Lower leg skin (tissue), 4 donors: ENCODE results near the gene ESF1. TPM values are rescaled to one million over a fixed set of nuclear protein-coding genes. Genes with fewer than 3 reads are reported as not detected.

Experiments
- DNase-seq, 2 donors: peaks; one replicate each; pipeline ENCODE4 v3.0.0-alpha.2; 2019; ENCODE audit warnings: low spot score in 2 of 2
- H3K4me3 ChIP-seq: fragments of 200-600 bp; sonication (generic); 2 replicates; pipeline ENCODE4 v1.5.1; 2017; ENCODE audit warnings: mild to moderate bottlenecking, low read depth; ENCODE audit not compliant: poor library complexity, severe bottlenecking
- POLR2A ChIP-seq, 2 donors: fragments of 450-650 bp; IDR thresholded peaks; one replicate each; pipeline ENCODE4 v1.6.1; 2016 to 2017; ENCODE audit warnings: antibody characterized with exemption in 2 of 2, mild to moderate bottlenecking in 1 of 2, moderate library complexity in 1 of 2
- WGBS, 2 donors: methylation state at CpG; one replicate each; pipeline ENCODE4 v1.1.5; 2018; 5-methylcytosine and 5-hydroxymethylcytosine counted together
- intact Hi-C: fragments of 100-400 bp; cut with DNase I; formaldehyde crosslinking; loops from one replicate; pipeline ENCODE4 v1.15.0; 2023; ENCODE audit warnings: low total_unique reads
- total RNA-seq, 4 donors: library from RNA; depleted of rRNA; stranded (reverse); fragments of >200 nt; gene quantifications; one replicate each; pipeline ENCODE4 v1.1.0, GENCODE V29; 2016
- TF ChIP-seq, protein P1 (sequence below), 3 donors: fragments of 450-650 bp; IDR thresholded peaks; one replicate each; pipeline ENCODE4 v1.5.1; 2016; ENCODE audit warnings: antibody characterized with exemption in 3 of 3, mild to moderate bottlenecking in 3 of 3, moderate library complexity in 2 of 3

Gene ESF1
- total RNA-seq, 4 donors from 2014 or later, result 9.5 to 11.1 (median 10.8) TPM

DNA sequence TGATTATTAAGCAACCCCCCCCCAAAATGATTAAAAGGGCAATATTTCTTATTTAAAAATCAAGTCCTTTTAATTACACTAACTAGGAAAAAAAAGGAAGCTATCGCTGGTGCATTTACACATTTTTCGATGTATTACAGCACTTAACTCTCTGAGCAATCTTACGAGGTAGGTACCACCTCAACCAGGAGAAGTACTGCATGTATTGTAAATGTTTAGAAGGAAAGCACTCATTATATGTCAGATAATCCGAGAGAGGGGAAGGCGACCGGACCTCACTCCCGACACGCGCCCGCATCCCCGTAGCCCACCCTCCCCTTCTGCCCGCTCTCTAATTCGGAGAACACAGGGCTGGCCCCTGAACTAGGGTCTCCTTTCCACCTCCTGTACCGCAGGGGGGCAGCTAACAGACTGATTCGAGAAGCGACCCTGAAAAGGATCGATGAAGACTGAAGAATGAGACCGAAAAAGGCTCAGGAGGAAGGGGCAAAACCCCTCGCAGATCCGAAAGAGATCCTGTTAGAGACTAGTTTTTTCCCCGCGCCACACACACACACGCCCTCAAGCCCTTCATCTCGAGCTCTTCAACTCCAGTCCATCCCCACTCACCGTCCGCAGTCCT lies 337 bp downstream of the ESF1 start:
- 0 to 1% methylated on average over 26 of the region's 26 CpGs for WGBS, 2 donors
- H3K4me3 ChIP-seq, result peak overlapping the region; percentile 96
- TF ChIP-seq, protein P1, sequence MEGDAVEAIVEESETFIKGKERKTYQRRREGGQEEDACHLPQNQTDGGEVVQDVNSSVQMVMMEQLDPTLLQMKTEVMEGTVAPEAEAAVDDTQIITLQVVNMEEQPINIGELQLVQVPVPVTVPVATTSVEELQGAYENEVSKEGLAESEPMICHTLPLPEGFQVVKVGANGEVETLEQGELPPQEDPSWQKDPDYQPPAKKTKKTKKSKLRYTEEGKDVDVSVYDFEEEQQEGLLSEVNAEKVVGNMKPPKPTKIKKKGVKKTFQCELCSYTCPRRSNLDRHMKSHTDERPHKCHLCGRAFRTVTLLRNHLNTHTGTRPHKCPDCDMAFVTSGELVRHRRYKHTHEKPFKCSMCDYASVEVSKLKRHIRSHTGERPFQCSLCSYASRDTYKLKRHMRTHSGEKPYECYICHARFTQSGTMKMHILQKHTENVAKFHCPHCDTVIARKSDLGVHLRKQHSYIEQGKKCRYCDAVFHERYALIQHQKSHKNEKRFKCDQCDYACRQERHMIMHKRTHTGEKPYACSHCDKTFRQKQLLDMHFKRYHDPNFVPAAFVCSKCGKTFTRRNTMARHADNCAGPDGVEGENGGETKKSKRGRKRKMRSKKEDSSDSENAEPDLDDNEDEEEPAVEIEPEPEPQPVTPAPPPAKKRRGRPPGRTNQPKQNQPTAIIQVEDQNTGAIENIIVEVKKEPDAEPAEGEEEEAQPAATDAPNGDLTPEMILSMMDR (IDR thresholded peaks at IDR 0.05), result no peak
- TF ChIP-seq POLR2A (IDR thresholded peaks at IDR 0.05), result no peak
- DNase-seq, result peak in 1 of 2 donors; percentile 17
- intact Hi-C loops, result no loop called here

DNA sequence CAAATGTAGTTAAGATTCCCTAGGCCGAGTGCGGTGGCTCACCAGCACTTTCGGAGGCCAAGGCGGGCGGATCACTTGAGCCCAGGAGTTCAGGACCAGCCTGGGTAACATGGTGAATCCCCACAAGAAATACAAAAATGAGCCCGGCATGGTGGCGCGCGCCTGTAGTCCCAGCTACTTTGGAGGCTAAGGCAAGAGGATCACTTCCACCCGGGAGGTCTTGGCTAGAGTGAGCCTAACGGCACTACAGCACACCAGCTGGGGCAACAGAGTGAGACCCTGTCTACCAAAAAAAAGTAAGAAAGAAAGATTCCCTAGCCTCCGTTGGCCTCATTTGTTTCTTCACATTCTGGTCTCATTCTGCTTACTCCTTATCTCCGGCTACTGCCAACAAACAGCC lies 1.2 kb downstream of the ESF1 start:
- H3K4me3 ChIP-seq, result no peak overlapping the region
- no peak for DNase-seq
- intact Hi-C loops, result no loop called here
- WGBS, 2 donors, result 91 to 93% methylated on average over 13 of the region's 13 CpGs
- TF ChIP-seq, protein P1 (IDR thresholded peaks at IDR 0.05), result no peak
- TF ChIP-seq POLR2A (IDR thresholded peaks at IDR 0.05), result no peak

DNA sequence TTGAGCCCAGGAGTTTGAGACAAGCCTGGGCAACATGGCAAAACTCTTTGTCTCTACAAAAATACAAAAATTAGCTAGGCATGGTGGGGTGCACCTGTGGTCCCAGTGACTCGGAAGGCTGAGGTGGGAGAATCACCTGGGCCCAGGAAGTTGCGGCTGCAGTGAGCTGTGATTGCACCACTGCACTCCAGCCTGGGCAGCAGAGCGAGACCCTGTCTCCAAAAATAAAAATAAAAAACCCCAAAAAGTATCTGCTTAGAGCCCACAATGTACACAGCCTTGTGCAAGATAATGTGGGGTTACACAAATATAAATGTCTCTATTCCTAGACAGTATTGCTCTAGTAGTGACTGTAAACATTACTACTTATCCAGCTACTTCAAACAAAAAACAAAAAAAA lies 5.9 kb downstream of the ESF1 start:
- no peak for TF ChIP-seq POLR2A (IDR thresholded peaks at IDR 0.05)
- TF ChIP-seq, protein P1 (IDR thresholded peaks at IDR 0.05), result no peak
- no peak overlapping the region for H3K4me3 ChIP-seq
- intact Hi-C loops, result no loop called here
- no peak for DNase-seq
- 95 to 100% methylated on average over 3 of the region's 3 CpGs for WGBS, 2 donors

DNA sequence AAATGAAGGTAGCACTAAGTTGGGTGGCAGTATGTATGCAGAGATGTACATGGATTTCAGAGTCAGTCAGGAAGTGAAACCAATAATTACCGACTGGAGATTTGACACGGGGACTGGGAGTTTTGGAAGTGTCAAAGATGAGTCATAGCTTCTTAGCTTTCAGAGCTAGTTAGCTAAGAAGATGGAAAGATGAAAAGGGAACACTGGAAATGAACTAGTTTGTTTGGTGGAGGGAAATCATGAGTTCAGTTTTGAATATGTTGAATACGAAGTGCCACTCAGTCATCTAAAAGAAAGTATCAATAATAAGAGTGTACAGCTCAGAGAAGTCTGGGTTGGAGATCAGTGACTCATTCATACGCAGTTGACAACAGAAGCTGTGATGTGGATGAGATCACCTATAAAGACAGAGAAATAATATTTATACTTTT lies 7.5 kb downstream of the ESF1 start:
- DNase-seq, result no peak
- H3K4me3 ChIP-seq, result no peak overlapping the region
- TF ChIP-seq POLR2A (IDR thresholded peaks at IDR 0.05), result no peak
- TF ChIP-seq, protein P1 (IDR thresholded peaks at IDR 0.05), result no peak
- intact Hi-C loops, result no loop called here
- WGBS, 2 donors, result 34 to 39% methylated on average over 4 of the region's 4 CpGs

DNA sequence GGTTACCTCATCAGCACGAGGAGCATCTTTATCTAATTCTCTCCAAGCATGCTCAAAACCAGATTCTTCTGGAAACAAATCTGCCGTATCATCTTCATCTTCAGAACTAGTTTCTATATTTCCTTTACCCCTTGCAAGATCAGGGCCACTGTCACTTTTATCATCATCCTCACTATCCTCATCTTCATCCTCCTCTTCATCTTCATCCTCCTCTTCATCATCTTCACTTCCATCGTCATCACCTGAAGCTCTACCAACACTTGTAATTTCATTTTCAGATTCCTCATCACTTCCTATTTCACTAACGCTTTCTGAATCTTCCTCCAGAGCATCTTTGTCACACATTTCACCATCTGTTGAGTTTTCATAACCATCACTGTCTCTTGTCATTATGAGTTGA lies 8.9 kb downstream of the ESF1 start:
- TF ChIP-seq, protein P1 (IDR thresholded peaks at IDR 0.05), result peak in 1 of 3 donors; percentile 10
- TF ChIP-seq POLR2A (IDR thresholded peaks at IDR 0.05), result no peak
- WGBS, 2 donors, result 78 to 80% methylated on average over 4 of the region's 4 CpGs
- intact Hi-C loops, result no loop called here

DNA sequence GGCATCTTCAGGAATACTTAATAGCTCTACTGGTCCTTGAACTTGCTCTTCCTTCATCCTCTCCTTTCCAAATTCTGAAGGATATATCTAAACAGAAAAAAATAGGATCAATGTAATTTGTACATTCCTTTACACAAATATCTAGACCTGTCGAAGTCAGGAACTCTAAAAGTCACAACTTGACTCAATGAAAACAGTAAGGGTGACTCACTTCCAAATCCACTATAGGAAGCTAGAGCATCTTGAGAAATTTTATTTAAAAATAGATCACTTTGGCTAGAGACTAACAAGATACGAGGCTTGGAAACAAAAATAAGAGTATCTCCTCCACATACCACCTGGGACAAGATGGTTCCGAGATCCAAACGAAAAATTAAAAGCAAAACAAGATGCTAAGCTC lies 12.2 kb downstream of the ESF1 start:
- H3K4me3 ChIP-seq, result no peak overlapping the region
- TF ChIP-seq, protein P1 (IDR thresholded peaks at IDR 0.05), result no peak
- no peak for TF ChIP-seq POLR2A (IDR thresholded peaks at IDR 0.05)
- WGBS, 2 donors, result 62 to 73% methylated on average over 4 of the region's 4 CpGs
- DNase-seq, result no peak
- intact Hi-C loops, result no loop called here

More for the DNA sequence above, 8.9 kb downstream of the ESF1 start:
- no peak for DNase-seq
- H3K4me3 ChIP-seq, result no peak overlapping the region
